Epithelial cell of esophagus (primary cell): Measurements from ENCODE around the gene PZP.

Experiments used
- DNase-seq: peaks from one replicate; pipeline ENCODE4 v3.0.0; 2010; ENCODE audit warnings: low read depth
- H3K4me3 ChIP-seq: 2 replicates; pipeline ENCODE4 v1.5.1; 2011; ENCODE audit warnings: mild to moderate bottlenecking, low read length, control low read depth
- TF ChIP-seq, protein P1 (sequence below): IDR thresholded peaks from 2 replicates; pipeline ENCODE4 v1.5.1; 2011; ENCODE audit warnings: low read depth, mild to moderate bottlenecking, low read length, control low read depth, inconsistent platforms; ENCODE audit not compliant: insufficient read depth; ENCODE audit errors: missing control alignments

Gene PZP

DNA sequence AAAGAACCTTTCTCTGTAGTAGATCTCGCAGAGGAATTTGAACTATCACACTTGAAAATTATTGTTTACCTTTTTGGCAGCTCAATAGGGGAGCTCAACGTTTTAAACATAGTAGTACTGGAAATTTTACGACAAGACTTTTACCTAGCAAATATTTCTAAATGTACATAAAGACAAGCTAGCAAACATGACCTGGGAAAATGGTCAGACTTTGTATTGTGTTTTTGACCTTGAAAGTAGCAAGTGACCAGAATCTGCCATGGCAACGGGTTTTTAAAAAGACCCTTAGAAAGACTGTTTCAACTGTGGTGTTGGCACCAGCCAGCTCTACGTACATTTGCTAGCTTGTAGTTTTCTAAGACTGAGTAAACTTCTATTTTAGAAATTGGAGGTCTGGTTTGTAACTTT, 72.3 kb downstream of the PZP start:
- DNase-seq, result no peak
- TF ChIP-seq, protein P1, sequence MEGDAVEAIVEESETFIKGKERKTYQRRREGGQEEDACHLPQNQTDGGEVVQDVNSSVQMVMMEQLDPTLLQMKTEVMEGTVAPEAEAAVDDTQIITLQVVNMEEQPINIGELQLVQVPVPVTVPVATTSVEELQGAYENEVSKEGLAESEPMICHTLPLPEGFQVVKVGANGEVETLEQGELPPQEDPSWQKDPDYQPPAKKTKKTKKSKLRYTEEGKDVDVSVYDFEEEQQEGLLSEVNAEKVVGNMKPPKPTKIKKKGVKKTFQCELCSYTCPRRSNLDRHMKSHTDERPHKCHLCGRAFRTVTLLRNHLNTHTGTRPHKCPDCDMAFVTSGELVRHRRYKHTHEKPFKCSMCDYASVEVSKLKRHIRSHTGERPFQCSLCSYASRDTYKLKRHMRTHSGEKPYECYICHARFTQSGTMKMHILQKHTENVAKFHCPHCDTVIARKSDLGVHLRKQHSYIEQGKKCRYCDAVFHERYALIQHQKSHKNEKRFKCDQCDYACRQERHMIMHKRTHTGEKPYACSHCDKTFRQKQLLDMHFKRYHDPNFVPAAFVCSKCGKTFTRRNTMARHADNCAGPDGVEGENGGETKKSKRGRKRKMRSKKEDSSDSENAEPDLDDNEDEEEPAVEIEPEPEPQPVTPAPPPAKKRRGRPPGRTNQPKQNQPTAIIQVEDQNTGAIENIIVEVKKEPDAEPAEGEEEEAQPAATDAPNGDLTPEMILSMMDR, result no peak
- H3K4me3 ChIP-seq, result no peak overlapping the region

DNA sequence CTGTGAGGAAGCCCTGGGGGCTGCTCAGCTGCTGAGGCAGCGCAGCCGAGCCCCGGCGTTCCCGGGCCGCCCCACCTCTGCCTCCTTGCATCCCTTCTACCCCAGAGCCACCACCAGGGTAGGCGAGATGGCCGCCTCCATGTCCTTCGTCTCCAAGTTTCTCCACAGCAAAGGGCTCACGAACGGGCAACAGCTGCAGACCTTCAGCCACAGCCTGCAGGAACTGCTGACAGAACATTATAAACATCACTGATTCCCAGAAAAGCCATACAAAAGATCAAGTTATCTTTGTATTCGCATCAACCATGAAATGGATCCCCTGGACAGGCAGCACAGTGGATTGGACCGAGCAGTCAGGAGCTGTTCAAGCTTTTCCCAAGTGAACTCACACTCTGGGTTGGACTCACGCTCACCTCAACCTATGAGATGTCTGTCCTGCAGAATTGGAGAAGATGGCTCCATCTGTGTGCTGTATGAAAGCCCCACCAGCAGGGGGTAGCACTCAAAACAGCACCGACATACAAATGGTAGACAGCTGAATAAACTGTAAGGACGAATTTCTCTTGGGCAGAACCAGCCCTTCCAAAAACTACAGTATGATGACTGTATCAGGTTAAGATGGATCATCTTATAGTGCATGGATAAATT, 73.1 kb downstream of the PZP start:
- TF ChIP-seq, protein P1, result peak; percentile 54
- H3K4me3 ChIP-seq, result no peak overlapping the region
- peak; percentile 43 for DNase-seq

DNA sequence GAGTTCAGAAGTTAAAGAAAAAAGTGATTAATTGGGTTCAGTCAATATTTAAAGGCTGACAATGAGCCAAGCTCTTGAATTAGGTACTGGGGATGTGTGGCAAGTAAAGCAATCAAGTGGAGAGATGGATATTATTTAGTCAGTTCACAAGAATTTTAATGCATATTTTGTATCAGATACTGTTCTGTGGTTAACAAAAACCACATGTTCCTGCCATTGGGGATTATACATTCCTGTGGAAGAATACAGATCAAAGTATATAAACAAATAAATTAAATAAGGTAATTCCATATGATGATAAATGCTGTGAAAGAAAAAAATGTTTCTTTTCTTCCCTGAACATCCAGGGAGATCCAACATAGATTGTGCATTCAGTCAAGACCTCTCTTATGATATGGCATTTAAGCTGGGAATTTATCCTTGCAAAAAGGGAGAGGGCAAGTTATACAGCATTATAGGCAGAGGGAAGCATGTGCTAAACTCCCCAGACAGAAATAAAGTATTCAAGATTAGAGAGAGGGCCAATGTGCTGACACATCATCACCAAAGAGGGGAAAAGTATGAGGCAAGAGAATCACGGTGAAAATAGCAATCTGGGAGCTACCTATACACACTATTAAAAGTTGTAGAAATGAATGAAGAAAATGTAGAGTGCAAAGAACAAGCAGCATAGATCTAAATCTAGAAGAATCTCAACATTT, 74.8 kb downstream of the PZP start:
- H3K4me3 ChIP-seq, result no peak overlapping the region
- no peak for DNase-seq
- TF ChIP-seq, protein P1, result no peak

DNA sequence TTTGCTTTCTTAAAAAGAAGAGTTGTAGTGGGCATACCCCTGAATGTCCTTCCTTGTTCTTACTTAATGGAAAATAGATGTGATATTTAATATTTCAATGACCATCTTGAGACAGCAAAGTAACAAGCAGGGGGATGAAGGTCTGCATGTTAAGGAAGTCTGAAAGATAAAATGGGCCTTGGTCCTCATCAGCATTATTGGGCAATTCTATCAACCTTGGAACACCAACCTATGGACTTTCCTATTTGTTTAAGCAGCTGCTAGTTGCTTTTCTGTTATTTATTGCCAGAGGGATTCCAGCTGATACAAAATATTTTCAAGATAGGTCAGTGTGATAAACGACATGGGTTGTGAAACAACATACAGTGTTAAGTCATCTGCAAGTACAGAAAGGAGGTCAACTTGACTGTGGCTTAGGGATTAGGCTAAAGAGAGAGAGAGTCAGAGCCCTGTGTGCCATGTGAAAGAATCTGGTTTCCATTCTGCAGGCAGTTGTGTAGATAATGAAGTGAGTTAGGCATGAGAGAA, 76.1 kb downstream of the PZP start:
- TF ChIP-seq, protein P1, result no peak
- DNase-seq, result peak; percentile 8

DNA sequence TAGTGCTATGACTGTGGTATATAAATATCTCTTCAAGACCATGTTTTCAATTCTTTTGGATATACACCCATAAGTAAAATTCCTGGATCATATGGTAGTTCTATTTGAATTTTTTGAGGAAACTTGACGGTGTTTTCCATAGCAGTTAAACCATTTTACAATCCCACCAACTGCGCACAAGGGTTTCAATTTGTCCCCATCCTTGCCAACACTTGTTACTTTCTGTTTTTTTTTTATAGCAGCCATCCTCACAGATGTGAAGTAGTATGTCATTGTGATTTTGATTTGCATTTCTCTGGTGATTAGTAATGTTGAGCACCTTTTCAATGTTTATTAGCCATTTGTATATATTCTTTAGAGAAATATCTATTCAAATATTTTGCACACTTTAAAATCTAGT, 78.0 kb downstream of the PZP start:
- DNase-seq, result no peak
- TF ChIP-seq, protein P1, result no peak
- H3K4me3 ChIP-seq, result no peak overlapping the region

More for the DNA sequence above, 76.1 kb downstream of the PZP start:
- H3K4me3 ChIP-seq, result no peak overlapping the region

DNA sequence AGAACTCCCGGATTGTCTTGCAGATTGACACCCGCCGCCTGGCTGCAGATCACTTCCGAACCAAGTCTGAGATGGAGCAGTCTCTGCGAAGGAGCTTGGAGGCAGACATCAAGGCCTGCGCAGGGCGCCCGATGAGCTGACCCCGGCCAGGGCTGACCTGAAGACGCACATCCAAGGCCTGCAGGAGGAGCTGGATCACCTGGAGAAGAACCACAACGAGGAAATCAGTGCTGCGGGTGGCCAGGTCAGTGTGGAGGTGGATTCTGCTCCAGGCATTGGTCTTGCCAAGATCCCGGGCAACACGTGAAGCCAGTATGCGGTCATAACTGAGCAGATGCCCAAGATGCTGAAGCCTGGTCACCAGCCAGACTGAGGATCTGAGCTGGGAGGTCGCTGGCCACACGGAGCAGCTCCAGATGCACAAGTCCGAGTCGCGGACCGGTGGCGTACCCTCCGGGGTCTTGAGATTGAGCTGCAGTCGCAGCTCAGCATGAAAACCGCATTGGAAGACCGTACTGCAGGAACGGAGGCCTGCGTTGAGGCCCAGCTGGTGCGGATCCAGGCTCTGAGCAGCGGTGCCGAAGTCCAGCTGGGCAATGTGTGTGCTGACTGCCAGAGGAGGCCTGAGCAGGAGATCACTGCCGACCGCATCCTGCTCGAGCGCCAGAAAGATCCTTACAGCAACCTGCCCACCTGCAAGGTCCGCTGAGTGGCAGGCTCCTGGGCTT, 80.1 kb downstream of the PZP start:
- no peak overlapping the region for H3K4me3 ChIP-seq
- DNase-seq, result no peak
- TF ChIP-seq, protein P1, result no peak
